Measurements from ENCODE around the gene PHF12. TPM values are rescaled to one million over a fixed set of nuclear protein-coding genes. Genes with fewer than 3 reads are reported as not detected.
"Not testable (repeated sequence)": the region's sequence is repeated elsewhere in the genome, so short reads cannot be mapped to it uniquely, and the experiment has no call there.

The PHF12 gene
- polyA plus RNA-seq, 12 donors = 18.6 to 52.0 (median 28.9) TPM; not detected in 1

- no peak for DNase-seq
These were observed 45.0 kb downstream of the PHF12 start for GRCh38 chr17:28906276-28906675.

GRCh38 chr17:28904800-28905199 is 46.5 kb downstream of the PHF12 start:
- DNase-seq = no peak

DNA sequence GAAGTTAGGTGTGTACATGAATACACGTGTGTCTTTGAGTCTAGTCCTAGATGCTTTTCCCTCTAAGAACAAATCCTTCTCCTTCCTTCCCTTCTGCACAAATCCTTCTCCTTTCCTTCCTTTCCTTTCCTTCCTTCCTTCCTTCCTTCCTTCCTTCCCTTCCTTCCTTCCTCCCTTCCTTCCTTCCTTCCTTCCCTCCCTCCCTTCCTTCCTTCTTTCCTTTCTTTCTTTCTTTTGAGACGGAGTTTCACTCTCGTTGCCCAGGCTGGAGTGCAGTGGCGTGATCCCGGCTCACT is 47.8 kb downstream of the PHF12 start:
- not testable (repeated sequence) for DNase-seq

- peak; percentile 82 for DNase-seq
These were observed 48.3 kb downstream of the PHF12 start, which contains the start of gene DHRS13 for GRCh38 chr17:28902819-28903545. Gene DHRS13, minus strand, starts transcription at chr17:28903079. Its CDS starts 135 bp downstream, at chr17:28902944.

- DNase-seq = peak; percentile 34
These were observed 49.2 kb downstream of the PHF12 start for GRCh38 chr17:28901866-28902818.

DNA sequence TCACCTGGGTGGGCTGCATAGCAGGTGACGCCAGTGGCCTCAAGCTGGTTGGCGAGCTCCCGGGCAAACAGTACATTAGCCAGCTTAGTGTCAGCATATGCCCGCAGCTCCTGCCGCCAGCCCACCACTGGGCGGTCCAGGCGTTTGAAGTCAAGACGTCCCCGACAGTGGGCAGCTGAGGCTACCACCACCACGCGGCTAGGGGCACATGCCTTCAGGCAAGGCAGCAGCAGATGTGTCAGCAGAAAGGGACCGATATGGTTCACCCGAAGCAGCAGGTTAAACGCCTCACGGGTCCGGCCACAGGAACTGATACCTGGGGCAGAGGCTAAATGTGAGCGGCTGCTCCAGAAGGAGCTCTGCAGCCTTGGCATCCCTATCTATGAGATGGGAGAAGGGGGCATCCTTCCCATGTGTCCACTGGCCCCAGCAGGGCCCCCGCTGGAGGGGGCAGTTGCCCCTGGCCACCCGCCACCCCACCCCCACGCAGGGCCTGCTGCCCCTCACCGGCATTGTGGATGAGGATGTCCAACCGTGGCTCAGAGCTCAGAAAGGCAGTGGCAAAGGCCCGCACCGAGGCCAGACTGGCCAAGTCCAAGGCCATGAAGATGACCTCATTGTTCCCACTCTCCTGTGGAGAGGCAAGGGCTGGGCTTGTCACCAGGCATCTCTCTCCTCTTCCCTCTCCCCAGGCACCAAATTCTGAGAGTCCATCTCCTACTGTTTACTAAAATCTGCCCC is 50.2 kb downstream of the PHF12 start:
- DNase-seq = no peak

DNA sequence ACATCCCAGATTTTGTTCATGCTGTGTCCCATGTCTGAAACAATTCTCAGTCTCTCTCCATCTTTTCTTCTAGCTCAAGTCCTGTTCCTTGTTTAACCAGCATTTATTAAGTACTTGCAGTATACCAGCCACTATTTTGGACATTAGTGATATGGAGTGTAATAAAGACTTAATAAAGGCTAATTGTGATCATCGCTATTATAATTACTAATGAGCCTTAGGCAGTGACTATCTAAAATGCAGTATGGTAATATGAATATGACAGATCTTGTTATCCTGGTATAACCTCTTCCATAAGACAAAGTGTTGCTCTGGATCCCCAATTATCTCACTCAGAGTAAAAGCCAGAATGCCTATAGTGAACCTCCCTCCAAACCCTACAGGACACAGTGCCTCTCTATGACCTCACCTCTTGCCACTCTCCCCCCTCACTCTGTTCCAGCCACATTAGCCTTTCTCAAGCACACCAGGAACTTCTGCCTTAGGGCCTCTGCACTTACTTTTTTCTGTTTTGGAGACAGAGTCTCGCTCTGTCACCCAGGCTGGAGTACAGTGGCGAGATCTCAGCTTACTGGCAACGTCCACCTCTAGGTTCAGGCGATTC is 52.0 kb downstream of the PHF12 start:
- no peak for DNase-seq

GRCh38 chr17:28898527-28898955 is 52.8 kb downstream of the PHF12 start:
- no peak for DNase-seq

- DNase-seq = peak; percentile 31
These were observed 53.4 kb downstream of the PHF12 start for GRCh38 chr17:28897769-28898526.

- peak; percentile 28 for DNase-seq
These were observed 54.2 kb downstream of the PHF12 start, which contains the start of gene FLOT2 for GRCh38 chr17:28896884-28897768. Gene FLOT2, minus strand, starts transcription at chr17:28897733. Its CDS starts 159 bp downstream, at chr17:28897574.

GRCh38 chr17:28896491-28896883 is 54.8 kb downstream of the PHF12 start:
- DNase-seq = no peak

DNA sequence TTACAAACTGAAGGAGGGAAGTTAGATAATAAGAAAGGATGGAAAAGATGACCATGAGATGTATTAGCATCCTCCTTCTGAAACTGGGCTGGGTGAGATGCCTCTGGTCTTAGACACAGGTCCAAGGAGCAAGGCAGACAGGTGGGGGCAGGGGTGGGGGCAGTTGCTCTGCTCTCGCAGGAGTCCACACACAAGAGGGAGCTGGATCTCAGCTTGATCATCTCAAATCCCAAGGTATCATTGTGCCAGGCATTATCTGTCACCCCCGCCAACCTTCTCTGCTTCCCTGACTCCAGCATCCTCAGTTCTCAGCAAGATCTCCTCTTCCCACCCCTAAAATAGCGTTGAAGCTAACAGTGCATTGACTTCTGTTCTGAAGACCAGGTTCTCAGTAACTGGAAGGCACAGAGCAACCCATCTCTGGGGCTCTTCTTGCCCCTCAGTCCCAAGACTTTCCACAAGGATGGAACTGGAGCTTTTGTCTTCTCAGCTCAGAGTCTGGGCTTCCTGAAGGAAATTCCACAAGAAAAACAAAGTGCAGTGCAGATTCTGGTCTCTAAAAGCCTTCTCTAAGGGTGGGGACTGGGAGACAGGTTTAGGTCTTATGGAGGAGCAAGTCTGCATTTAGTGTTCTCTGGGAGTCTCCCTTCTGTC is 55.4 kb downstream of the PHF12 start:
- no peak for DNase-seq

GRCh38 chr17:28893248-28894183 is 57.8 kb downstream of the PHF12 start:
- not testable (repeated sequence) for DNase-seq

GRCh38 chr17:28892024-28892423 is 59.3 kb downstream of the PHF12 start:
- DNase-seq = no peak

DNA sequence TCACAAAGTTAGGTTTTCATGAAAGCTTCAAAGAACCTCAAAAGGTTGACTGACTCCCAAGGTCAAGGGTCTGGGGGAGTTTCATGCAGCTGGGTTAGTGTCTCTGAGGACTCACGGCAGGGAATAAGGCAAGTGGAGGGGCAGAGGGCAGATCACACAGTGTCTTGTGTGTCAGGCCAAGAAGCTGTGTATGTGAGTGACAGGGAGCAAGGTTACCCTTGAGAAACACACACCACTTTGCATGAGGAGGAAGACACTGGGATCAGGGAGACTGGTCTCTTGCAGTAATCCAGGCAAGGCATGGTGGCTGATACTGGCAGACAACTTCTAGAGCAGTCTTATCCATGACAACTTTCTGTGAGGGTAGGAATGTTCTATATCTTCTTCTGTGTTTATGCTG is 60.1 kb downstream of the PHF12 start:
- DNase-seq = no peak

DNA sequence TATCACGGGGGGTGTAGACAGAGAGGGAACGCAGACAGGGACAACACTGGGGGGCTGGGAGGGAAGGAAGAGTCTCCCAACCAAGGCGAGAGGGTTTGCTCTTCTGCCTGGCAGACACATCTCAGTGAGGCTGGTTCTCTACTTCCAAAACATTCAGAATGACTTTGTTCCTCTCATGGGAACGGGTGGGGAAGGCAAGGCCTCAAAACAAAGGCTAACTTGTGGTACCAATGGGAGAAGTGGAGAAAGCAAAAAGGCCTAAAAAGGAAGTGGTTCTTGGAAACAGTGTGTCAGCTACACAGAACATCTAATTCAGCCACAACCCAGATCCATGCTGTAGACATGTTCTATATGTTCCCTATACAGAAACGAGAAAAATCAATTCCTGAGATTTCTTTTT is 61.3 kb downstream of the PHF12 start:
- DNase-seq = no peak

GRCh38 chr17:28888832-28889231 is 62.5 kb downstream of the PHF12 start:
- DNase-seq = no peak

DNA sequence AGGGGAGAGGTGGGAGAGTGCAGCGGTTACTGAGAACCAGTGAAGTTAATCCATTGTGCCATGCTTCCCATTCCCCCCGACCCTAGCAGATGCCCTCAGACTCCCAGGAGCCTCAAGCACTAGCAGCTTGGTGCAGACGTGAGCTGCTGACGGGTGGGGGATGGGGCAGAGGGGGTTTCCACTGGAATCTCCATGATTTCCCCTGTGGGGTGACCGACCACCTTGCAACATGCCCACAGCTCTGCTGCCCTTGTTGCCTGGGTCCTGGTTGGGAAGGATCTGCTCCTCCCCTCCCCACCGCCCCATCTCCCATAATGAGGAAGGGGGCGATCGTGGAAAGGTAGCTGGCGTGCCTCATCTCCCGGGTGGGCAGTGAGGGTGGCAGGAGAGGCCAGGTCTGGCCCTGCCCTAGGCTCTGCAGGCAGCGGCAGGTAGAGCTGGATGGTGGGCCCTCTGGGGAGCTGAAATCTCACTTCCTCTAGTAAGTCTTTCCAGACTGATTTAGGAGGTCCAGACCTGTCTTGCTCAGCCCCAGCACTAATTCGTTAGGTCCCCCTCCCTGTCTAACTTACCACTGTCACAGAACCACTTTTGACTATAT is 63.3 kb downstream of the PHF12 start:
- no peak for DNase-seq
